Esophagus squamous epithelium (tissue), 4 donors: ENCODE results near the gene C12orf50.
"Not testable (repeated sequence)": the region's sequence is repeated elsewhere in the genome, so short reads cannot be mapped to it uniquely, and the experiment has no call there.

Source experiments
- CTCF ChIP-seq, 6 experiments: fragments of 450-650 bp in 4 of 6; fragments of 200-600 bp in 2 of 6; sonication (generic) in 2 of 6; IDR thresholded peaks; one replicate each; pipeline ENCODE4 v1.5.1; 2016 to 2019; ENCODE audit warnings: antibody characterized with exemption in 6 of 6, mild to moderate bottlenecking in 4 of 6, moderate library complexity in 4 of 6
- POLR2A ChIP-seq, 4 donors: fragments of 450-650 bp; IDR thresholded peaks; one replicate each; pipeline ENCODE4 v1.6.1; 2017; ENCODE audit warnings: antibody characterized with exemption in 4 of 4, mild to moderate bottlenecking in 4 of 4, moderate library complexity in 3 of 4

- TF ChIP-seq CTCF, POLR2A (IDR thresholded peaks at IDR 0.05): not testable (repeated sequence)
These were observed 2.0 kb upstream of the C12orf50 start for GRCh38 chr12:88031161-88031560.
